ENCODE measurements around the gene TRIM67.
"Not testable (repeated sequence)": the region's sequence is repeated elsewhere in the genome, so short reads cannot be mapped to it uniquely, and the experiment has no call there.

DNA sequence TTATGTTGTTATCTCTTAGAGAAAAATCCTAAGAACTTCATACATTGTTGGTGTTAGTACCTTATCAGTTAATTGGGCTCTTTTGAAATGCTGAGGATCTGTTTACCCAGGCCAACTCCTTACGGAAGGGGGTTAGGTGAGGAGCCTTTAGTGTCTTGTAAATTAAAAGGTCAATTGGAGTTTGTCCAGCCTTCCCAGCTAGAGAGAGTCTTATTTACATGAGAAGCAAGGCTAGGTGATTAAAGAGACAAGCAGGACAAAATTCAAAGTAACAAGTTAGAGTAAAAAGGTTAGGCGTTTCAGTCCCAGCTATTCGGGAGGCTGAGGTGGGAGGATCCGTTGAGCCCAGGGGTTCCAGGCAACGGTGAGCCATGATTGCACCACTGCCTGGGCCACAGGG is 50.4 kb downstream of the TRIM67 start:
- not testable (repeated sequence) for TF ChIP-seq CTCF (IDR thresholded peaks at IDR 0.05); EZH2 (IDR thresholded peaks at IDR 0.05; ENCODE audit: borderline replicate concordance, insufficient read depth, low read depth, low read length, poor library complexity, severe bottlenecking)
